Transverse colon (tissue), 4 donors: ENCODE data around the gene STARD3. TPM values are rescaled to one million over a fixed set of nuclear protein-coding genes. Genes with fewer than 3 reads are reported as not detected.
A peak's percentile ranks its signal among the peaks of the same experiment; 100 is the strongest.

ENCODE experiments used
- DNase-seq: peaks from one replicate; pipeline ENCODE4 v3.0.0-alpha.2; 2019
- H3K27ac ChIP-seq, 4 donors: fragments of 200-600 bp; sonication (generic); 2 replicates each; pipeline ENCODE4 v1.5.1; 2016 to 2018; ENCODE audit warnings: inconsistent platforms in 4 of 4
- H3K27me3 ChIP-seq: fragments of 200-600 bp; sonication (generic); 2 replicates; pipeline ENCODE4 v1.5.1; 2017; ENCODE audit warnings: inconsistent platforms
- H3K36me3 ChIP-seq, 4 donors: fragments of 200-600 bp; sonication (generic); 2 replicates each; pipeline ENCODE4 v1.5.1; 2017 to 2019; ENCODE audit warnings: inconsistent platforms in 4 of 4
- H3K4me1 ChIP-seq, 4 donors: fragments of 200-600 bp; sonication (generic); 2 replicates each; pipeline ENCODE4 v1.5.1; 2017 to 2020; ENCODE audit warnings: inconsistent platforms in 4 of 4
- H3K4me3 ChIP-seq, 4 donors: fragments of 200-600 bp; sonication (generic); 1 replicate in 1 of 4; 2 replicates in 3 of 4; pipeline versions ENCODE4 v1.5.1 to v1.6.1; 2017 to 2019; ENCODE audit warnings: inconsistent platforms in 4 of 4
- H3K9me3 ChIP-seq, 2 donors: fragments of 200-600 bp; sonication (generic); 2 replicates each; pipeline ENCODE4 v1.5.1; 2017 to 2019; ENCODE audit warnings: inconsistent platforms in 2 of 2
- CTCF ChIP-seq, 5 experiments: fragments of 200-600 bp in 3 of 5; fragments of 450-650 bp in 2 of 5; sonication (generic) in 3 of 5; IDR thresholded peaks; 1 replicate in 2 of 5; 2 replicates in 3 of 5; pipeline ENCODE4 v1.5.1; 2016 to 2017; ENCODE audit warnings: antibody characterized with exemption in 5 of 5, inconsistent platforms in 3 of 5, mild to moderate bottlenecking in 2 of 5, moderate library complexity in 1 of 5
- EP300 ChIP-seq: sonication (generic); formaldehyde crosslinking; IDR thresholded peaks from one replicate; pipeline ENCODE4 v1.6.1; 2017; ENCODE audit warnings: antibody characterized with exemption, low read depth
- POLR2A ChIP-seq: fragments of 450-650 bp; IDR thresholded peaks from one replicate; pipeline ENCODE4 v1.6.1; 2016; ENCODE audit warnings: antibody characterized with exemption, mild to moderate bottlenecking, moderate library complexity
- POLR2AphosphoS5 ChIP-seq, 3 donors: sonication (generic); formaldehyde crosslinking; IDR thresholded peaks; one replicate each; pipeline ENCODE4 v1.6.1; 2016; ENCODE audit warnings: antibody characterized with exemption in 3 of 3
- WGBS, 2 donors: methylation state at CpG; one replicate each; pipeline ENCODE4 v1.1.5; 2018; ENCODE audit warnings: low coverage in 1 of 2; 5-methylcytosine and 5-hydroxymethylcytosine counted together
- in situ Hi-C, 4 donors: fragments of 200-750 bp; cut with MboI; loops; one replicate each; pipeline versions ENCODE4 v1.15.0 to v1.15.1; 2017; ENCODE audit warnings: low sequenced_read_pairs in 3 of 4, low pct_ligation_motif_present in 1 of 4, low pct_unique_long_range_greater_than_20kb in 1 of 4
- intact Hi-C: fragments of 100-400 bp; cut with DNase I; formaldehyde crosslinking; loops from one replicate; pipeline ENCODE4 v1.15.1; 2023; ENCODE audit warnings: low total_unique reads
- total RNA-seq, 4 donors: library from RNA; depleted of rRNA; stranded (reverse); fragments of >200 nt; gene quantifications; one replicate each; pipeline ENCODE4 v1.1.0, GENCODE V29; 2016

The STARD3 gene
- total RNA-seq, 4 donors from 2014 or later = 63.5 to 193 (median 73.2) TPM

GRCh38 chr17:39606434-39607056 is 30.4 kb upstream of the STARD3 start:
- intact Hi-C loops = no loop called here
- peak overlapping the region in 2 of 4 donors; percentile 6 to 34 for H3K4me3 ChIP-seq
- H3K9me3 ChIP-seq = no peaks in the 10 kb centered on the region
- no peak for DNase-seq
- no peaks in the 10 kb centered on the region for H3K36me3 ChIP-seq
- peaks cover 92% of the 10 kb centered on the region for H3K27me3 ChIP-seq
- H3K4me1 ChIP-seq = peaks cover 21 to 29% (median 26%) of the 10 kb centered on the region in 4 donors
- TF ChIP-seq CTCF (IDR thresholded peaks at IDR 0.05) (no peak), POLR2AphosphoS5 (IDR thresholded peaks at IDR 0.05) (no peak), EP300 (no peak), POLR2A (no peak)
- in situ Hi-C loops = no loop called here
- H3K27ac ChIP-seq = no peak overlapping the region
- WGBS, 2 donors = 5% methylated on average over 46 of the region's 66 CpGs; no CpG with 5 or more reads in 1 of the 2 donors

- Histone ChIP-seq H3K36me3 (no peaks in the 10 kb centered on the region), H3K4me1 (peaks cover 21 to 29% (median 26%) of the 10 kb centered on the region in 4 donors), H3K9me3 (no peaks in the 10 kb centered on the region), H3K4me3 (peak overlapping the region in 1 of 4 donors; percentile 34), H3K27me3 (peaks cover 91% of the 10 kb centered on the region), H3K27ac (no peak overlapping the region)
- TF ChIP-seq POLR2A (no peak), POLR2AphosphoS5 (IDR thresholded peaks at IDR 0.05) (no peak), EP300 (no peak), CTCF (IDR thresholded peaks at IDR 0.05) (no peak)
- DNase-seq = no peak
- 2 to 5% methylated on average over 7 to 27 of the region's 40 CpGs for WGBS, 2 donors
- intact Hi-C loops (no loop called here), in situ Hi-C loops (no loop called here)
Measured at GRCh38 chr17:39607057-39607850, 29.7 kb upstream of the STARD3 start.

GRCh38 chr17:39607851-39608130 is 29.2 kb upstream of the STARD3 start, which contains the start of gene NEUROD2:
NEUROD2 (minus strand) TSS chr17:39607920; CDS start chr17:39606599, 1,321 bp downstream.
- peaks cover 21 to 29% (median 26%) of the 10 kb centered on the region in 4 donors for H3K4me1 ChIP-seq
- in situ Hi-C loops = no loop called here
- intact Hi-C loops = no loop called here
- H3K27me3 ChIP-seq = peaks cover 91% of the 10 kb centered on the region
- TF ChIP-seq EP300 (no peak), POLR2A (no peak), POLR2AphosphoS5 (IDR thresholded peaks at IDR 0.05) (no peak), CTCF (IDR thresholded peaks at IDR 0.05) (no peak)
- WGBS, 2 donors = 0 to 10% methylated on average over 1 to 20 of the region's 20 CpGs
- peak within 1 kb of the TSS in 1 of 4 donors; percentile 34 for H3K4me3 ChIP-seq
- no peaks in the 10 kb centered on the region for H3K36me3 ChIP-seq
- no peaks in the 10 kb centered on the region for H3K9me3 ChIP-seq
- H3K27ac ChIP-seq = no peak within 1 kb of the TSS
- no peak for DNase-seq

- in situ Hi-C loops (no loop called here), intact Hi-C loops (no loop called here)
- no peak for TF ChIP-seq POLR2AphosphoS5 (IDR thresholded peaks at IDR 0.05)
- Histone ChIP-seq H3K4me1 (peaks cover 21 to 29% (median 26%) of the 10 kb centered on the region in 4 donors), H3K4me3 (no peak overlapping the region), H3K27me3 (peaks cover 91% of the 10 kb centered on the region), H3K27ac (no peak overlapping the region), H3K36me3 (no peaks in the 10 kb centered on the region), H3K9me3 (no peaks in the 10 kb centered on the region)
- WGBS, 2 donors = 0 to 18% methylated on average over 2 to 15 of the region's 15 CpGs
- DNase-seq = no peak
Measured at GRCh38 chr17:39608142-39608981, 28.6 kb upstream of the STARD3 start.
